ENCODE results near the gene REV3L.

DNA sequence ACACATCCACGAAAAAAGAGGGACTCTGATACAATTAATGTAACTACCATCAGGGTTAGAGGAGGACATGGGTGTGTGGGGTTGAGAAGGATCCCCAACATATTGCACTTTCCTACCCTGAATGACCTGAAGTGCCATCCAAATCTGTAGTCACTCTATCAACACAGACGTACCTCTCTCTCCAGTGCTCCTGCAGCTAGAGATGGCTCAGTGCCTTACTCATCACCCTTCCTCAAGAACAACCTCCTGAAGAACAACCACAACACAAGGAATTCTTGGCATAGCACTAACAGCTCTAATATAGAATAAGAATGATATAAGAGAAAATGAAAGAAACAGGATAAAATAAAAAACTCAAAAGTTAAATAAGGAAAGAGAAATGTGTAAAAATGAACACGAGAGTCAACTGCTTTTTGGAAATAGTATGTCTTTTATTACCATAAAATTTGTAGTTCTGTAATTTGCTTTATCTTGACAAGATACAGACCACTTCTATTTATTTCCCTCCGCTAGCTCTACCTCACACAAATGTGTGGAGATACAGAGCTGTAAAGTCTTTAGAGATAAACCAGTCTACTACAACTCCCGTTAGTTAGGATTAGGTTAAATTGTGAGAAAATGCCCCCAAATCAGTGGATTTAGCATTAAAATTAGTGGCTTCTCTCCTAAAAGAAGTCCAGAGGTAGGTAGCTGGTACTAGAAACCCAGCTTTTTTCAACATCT, 63.9 kb downstream of the REV3L start:
- TF ChIP-seq POLR2AphosphoS5 (IDR thresholded peaks at IDR 0.05; ENCODE audit: low read depth, low read length) = no peak
- TF ChIP-seq POLR2A (IDR thresholded peaks at IDR 0.05; ENCODE audit: low read depth, low read length) = no peak
- TF ChIP-seq SPI1 (IDR thresholded peaks at IDR 0.05; ENCODE audit: low read depth, low read length) = no peak
- TF ChIP-seq TAF1 (IDR thresholded peaks at IDR 0.05; ENCODE audit: low read depth, low read length) = no peak
